GM10847 (cell line): ENCODE measurements around the gene CYTH4.

Experiments used
- POLR2A ChIP-seq: IDR thresholded peaks from 2 replicates; pipeline ENCODE4 v1.6.1; 2011; ENCODE audit not compliant: insufficient read length; ENCODE audit errors: extremely low read depth

CYTH4 gene, protein sequence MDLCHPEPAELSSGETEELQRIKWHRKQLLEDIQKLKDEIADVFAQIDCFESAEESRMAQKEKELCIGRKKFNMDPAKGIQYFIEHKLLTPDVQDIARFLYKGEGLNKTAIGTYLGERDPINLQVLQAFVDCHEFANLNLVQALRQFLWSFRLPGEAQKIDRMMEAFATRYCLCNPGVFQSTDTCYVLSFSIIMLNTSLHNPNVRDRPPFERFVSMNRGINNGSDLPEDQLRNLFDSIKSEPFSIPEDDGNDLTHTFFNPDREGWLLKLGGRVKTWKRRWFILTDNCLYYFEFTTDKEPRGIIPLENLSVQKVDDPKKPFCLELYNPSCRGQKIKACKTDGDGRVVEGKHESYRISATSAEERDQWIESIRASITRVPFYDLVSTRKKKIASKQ

DNA sequence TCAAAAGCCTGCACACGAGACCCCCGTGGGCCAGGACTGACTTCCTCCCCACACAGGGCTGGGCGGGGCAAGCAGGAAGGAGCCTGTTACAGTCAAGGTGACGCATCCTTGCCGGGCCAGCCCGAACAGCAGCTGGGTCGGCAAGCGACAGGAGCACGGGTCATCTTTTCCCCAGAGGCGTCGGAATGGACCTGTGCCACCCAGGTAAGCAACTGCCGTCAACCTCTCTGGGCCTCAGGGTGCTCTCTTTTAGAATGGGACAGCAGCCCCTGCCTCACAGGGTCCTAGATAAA, at the start of gene CYTH4:
Gene CYTH4 (plus strand): TSS at position 124 of the 293 bp plus-strand sequence. CDS start 62 bp downstream, at position 186.
- peak; percentile 45 for TF ChIP-seq POLR2A

DNA sequence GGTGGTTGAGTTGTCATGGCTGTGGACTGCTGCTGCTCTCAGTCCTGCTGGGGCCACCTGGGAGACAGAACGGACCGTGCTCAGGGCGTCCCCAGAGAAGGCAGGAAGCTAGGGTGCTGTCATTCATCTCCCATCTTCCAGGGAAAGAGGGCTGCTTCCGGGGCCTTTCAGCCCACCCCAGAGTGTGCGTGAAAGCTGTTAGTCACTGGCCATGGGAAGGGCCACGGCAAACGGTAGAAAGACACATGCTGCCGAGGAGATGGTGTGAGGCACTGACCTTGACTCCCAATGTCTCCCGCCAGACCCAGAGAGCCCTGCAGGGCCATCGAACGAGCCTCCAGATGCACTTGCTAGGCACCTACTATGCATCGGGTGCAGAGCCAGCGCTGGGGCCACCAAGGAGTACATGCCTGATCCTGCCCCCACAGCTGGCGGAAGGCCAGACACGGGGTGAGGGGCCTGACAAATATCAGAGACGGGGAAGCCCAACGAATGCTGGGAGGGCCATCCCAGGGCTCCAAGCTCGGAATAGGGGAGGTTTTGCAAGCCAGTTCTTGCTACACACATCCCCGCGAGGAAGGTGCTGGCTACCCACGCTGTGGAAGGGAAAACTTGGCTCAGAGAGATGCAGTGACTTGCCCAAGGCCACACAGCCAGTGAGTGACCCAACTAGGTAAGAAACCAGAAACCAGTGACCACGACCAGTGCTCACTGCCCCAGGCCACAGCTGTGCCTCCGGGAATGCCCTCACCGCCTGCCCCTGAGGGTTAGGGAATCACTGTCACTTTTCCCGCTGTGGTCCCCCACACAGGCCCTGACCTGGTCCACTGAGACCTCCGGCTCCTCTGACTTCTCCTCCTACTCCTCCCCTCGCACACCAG, 48.3 kb upstream of the CYTH4 start:
- no peak for TF ChIP-seq POLR2A

DNA sequence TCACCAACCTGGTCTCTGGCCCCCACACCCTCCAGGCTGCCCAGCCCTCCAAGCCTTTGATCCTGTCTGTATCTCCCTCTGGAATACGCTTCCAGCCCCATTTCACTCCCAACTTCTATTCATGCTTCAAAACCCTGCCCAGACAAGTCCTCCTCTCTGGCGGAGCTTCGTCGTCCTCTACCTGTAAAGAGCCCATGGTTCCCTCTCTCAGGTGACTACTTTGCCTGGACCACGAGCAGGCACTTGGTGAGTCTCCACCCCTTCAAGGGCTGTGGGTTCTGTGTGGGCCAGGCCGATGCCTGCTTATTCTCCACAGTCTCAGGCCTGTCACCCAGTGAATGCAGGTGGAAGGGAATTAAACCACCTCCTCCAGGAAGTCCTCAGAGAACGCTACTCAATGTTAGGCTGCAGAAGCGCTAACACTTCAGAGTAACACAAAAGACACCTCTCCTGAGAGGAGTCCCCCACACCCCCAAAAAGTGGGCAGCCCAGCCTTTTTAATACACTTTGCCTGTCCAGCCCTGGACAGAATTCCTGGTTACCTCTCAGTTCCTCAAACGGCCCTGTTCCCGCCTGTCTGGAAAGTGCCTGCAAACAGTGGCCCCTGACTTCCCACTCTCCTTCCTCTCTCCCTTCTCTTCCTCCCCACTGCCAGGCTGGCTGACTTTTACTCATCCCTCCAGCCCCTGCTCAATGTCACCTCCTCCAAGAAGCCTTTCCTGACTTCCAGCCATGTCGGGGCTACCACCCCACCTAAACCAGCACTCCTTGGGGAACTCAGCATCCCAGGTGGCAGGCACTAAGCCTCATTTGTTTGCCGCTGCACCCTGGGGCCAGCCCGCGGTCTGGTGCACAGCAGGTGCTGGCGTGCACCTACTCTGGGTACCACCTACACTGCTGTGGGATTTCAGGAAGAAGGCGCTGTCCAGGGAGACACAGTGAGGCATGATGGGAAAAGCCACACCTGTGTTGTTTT, 47.3 kb upstream of the CYTH4 start:
- no peak for TF ChIP-seq POLR2A

DNA sequence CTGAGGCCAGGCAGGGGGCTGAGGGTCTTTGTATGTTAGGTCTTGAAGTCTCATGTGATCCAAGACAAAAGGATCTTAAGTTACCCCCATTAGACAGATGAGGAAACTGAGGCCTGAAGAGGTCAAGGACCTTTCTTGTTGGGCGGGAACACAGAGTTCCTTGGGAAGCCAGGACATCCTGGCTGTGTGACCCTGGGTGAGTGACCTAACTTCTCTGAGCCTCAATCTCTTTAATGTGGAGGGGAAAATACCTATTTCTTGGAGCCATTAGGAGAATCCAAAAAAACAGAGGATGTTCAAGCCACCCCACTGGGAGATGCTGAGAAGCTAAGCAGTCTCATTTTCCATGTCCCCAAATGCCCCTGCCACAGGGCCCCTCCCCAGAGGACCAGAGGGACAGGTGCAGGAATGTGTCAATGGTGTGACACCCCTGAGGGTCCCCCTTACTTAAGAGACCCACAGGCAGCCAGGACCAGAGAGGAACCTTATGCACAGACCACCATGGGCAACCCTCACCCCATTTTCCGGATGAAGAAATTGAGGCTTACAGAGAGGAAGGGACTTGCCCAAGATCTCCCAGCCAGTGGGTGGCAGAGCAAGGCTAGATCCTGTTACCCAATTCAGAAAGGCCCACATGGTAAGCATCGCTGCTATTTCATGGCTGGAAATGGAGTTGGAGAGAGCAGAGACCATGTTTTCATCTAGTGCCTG, 46.3 kb upstream of the CYTH4 start:
- TF ChIP-seq POLR2A: no peak

DNA sequence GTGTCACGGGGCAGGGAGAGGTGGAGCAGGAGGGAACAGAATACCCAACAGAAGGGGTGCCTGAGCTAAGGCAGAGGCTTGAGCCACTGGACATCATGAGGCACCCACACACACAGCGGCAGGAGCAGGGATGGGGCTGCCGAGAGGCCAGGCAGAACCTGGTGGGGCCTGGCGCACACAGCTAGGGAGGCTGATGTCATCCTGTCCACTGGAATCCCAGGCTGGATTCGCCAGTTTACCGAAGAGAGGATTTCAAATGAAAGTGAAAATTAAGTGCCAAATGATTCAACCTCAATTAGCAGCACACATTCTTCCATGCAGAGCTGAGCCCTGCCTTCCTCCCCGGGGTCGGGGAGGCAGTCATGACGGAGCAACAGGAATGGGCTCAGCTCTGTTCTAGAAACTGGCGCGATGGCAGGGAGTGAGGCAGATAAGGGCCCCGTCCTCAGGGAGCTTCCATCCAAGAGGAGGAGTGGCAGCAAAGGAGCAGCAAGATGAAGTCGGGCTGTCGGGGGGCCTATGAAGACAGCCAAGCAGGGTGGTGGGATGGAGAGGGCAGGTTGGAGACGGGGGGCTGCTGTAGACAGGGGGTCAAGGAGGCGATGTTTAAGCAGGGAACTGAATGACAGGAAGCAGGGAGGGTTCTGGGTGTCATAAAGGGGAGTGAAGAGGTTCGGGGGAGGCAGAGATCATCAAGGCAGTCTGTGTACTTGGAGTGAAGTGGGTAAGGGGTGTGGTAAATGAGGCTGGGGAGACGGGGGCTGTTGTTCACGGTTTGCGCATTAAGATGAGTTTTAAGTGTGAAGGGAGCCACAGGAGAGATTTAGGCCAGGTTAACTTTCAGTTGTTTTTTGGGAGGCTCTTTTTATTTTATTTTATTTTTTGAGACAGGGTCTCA, 44.7 kb upstream of the CYTH4 start:
- TF ChIP-seq POLR2A: no peak

DNA sequence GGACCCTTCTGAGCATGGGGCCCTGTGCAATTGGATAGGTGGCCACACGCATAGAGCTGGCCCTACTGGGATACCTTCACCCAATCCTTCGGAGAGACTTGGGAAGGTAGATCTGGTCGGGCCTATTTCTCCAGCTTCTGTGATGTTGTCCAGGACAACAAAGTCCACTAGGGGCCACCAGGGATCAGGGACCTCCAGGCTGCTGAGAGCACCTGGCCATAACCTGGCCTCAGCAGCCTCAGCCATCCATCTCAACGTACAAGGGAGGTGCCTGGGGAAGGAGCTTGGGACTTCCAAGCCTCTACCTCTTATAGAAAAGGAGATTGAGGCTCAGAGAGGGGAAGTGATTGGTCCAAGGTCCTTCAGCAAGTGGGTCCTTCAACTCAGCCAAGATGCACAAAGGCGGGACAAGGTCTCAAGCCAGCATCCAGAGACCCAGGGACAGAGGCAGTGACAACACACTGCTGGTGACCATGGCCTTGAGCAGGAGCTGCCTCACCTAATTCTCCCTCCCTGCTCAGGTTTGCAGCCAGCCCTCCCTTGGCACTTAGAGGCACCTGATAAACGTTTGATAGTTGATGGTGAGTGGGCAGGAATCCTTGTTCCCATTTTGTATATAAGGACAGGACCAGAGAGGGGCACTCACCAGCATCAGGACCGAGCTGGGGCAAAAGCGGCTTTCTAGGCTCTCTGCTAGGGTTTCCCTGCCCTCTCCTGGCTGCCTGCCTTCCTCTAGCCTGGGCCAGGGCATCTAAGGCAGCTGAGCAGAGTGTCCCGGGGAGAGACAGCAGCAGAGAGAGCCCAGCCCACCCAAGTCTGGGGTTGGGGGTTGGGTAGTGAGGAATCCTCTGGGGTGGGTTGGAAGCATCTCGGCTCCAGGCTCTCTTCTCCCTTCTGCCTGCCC, 42.7 kb upstream of the CYTH4 start:
- TF ChIP-seq POLR2A: no peak

DNA sequence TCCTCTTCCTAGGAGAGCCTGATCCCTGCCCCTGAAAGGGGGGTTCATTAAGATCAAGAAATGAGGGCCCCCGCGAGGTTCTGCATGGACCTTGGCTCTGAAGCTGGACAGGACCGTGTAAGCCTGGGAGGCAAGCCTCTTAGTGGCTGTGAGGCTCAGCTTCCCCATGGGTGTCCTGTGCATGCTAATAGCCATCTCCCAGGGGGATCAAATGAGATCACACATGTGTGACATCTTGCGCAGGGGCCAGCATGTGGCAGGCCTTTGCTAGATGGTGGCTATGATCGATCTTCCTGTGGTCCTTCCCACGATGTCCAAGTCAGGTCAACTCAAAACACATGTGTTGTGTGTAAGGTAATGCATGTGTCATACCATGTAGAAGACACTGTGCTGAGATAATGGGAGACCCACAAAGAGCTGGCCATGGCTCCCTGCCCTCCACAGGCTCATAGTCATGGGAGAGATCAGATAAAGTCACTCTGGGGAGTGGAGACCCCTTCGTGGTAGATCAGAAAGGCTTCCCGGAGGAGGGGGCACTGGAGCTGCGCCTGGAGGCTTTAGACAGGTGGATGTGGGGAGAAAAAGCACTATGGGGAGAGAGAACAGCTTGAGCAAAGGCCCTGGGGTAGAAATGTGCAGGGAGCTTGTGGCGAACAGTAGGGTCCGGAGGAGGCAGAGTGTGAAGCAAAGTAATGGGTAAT, 41.9 kb upstream of the CYTH4 start:
- TF ChIP-seq POLR2A: no peak

DNA sequence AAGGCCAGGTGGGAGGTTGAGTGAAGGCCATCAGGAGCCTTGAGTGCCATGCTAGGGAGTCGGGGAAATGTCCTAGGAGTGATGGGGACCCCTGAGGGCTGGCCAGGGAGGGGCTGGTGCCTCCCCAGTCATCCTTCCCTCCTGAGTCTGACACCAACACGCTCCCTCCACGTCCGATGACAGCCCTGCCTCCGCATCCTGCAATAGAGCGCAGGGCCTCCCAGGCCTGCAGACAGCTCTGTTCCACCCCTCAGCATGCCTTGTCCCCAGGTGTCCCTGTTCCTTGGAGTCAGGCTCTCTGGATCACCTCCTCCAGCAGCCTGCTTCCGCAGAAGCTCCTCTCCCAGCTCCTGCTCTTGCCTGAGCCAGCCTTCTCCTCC, 41.4 kb upstream of the CYTH4 start:
- no peak for TF ChIP-seq POLR2A

DNA sequence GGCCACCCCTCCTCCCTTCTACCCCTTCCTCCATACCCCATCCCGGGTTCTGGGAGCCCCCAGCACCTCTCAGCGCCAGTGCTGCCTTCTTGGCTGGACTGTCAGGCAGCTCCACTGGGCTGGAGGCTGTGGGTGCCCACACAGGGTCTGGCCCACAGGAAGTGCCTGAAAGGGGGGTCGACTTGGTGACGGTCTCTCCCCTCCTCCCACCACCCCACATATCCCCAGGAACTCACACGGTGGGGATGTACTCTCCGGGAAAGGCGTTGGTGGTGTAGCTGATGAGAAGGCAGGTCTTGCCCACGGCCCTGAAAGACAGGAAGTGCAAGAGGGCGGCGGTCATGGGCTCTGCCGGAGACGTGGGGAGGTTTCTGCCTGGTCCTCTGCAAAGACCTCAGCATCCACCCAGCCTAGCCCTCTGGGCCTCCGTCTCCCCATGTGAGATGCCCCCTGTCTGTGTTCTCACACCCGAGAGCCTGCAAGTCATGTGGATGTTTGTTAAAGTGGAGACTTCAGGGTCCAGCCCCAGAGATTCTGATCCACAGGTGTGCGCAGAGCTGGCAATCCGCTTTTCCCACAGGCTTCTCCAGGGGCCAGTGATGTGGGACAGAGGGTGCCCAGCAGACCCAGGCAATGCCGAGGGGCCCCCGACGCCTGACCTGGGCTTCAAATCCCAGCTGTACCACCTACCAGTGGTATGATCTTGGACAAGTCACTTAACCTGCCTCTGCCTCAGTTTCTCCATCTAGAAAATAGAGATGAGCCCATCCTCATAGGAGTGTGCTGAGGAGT, 40.8 kb upstream of the CYTH4 start:
- no peak for TF ChIP-seq POLR2A

DNA sequence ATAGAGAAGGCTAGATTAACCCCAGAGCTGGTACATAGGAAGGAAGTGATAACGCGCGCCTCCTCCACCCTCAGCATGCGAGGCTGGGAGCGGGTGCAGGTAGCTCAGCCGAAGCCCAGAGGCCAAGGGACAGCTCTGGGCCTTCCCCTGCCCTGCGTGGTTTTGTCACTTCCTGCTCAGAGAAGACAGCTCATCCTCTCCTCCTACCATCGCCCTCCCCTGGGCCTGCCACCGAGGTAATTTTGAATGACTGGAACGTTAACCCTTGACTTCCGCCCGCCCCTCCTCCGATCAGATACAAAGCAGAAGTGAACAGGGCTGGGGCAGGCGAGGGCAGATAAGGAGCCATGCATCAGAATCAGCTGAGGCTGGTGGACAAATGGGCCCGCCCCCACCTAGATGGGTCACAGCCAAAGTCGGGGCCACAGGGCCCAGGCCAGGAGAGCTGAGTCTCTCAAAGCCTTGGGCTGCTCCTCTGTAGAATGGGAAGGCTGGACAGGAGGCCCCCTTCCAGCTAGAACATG, 39.9 kb upstream of the CYTH4 start:
- peak; percentile 49 for TF ChIP-seq POLR2A
